GM15510 (cell line): ENCODE results near the gene RNPEPL1.

Experiments
- POLR2A ChIP-seq: IDR thresholded peaks from 3 replicates; pipeline ENCODE4 v1.6.1; 2011; ENCODE audit warnings: borderline replicate concordance; ENCODE audit not compliant: insufficient read length; ENCODE audit errors: extremely low read depth

The RNPEPL1 gene

GRCh38 chr2:240586919-240587800 is 18.9 kb downstream of the RNPEPL1 start:
- no peak for TF ChIP-seq POLR2A

- no peak for TF ChIP-seq POLR2A
These were observed 19.8 kb downstream of the RNPEPL1 start for GRCh38 chr2:240588006-240588655.

- TF ChIP-seq POLR2A = no peak
These were observed 20.4 kb downstream of the RNPEPL1 start for GRCh38 chr2:240588669-240589068.

- no peak for TF ChIP-seq POLR2A
These were observed 21.1 kb downstream of the RNPEPL1 start for GRCh38 chr2:240589375-240589774.

GRCh38 chr2:240589850-240590525 is 21.7 kb downstream of the RNPEPL1 start:
- no peak for TF ChIP-seq POLR2A

- TF ChIP-seq POLR2A = no peak
These were observed 22.4 kb downstream of the RNPEPL1 start for GRCh38 chr2:240590681-240591111.

- no peak for TF ChIP-seq POLR2A
These were observed 22.9 kb downstream of the RNPEPL1 start for GRCh38 chr2:240591226-240591625.

- no peak for TF ChIP-seq POLR2A
These were observed 23.5 kb downstream of the RNPEPL1 start for GRCh38 chr2:240591784-240592183.

GRCh38 chr2:240593026-240593702 is 24.9 kb downstream of the RNPEPL1 start:
- no peak for TF ChIP-seq POLR2A

GRCh38 chr2:240593703-240594451 is 25.6 kb downstream of the RNPEPL1 start:
- TF ChIP-seq POLR2A = no peak

- no peak for TF ChIP-seq POLR2A
These were observed 26.5 kb downstream of the RNPEPL1 start for GRCh38 chr2:240594511-240595380.

- no peak for TF ChIP-seq POLR2A
These were observed 27.2 kb downstream of the RNPEPL1 start for GRCh38 chr2:240595381-240596079.

GRCh38 chr2:240596080-240596460 is 27.8 kb downstream of the RNPEPL1 start:
- TF ChIP-seq POLR2A = no peak

GRCh38 chr2:240596491-240596931 is 28.2 kb downstream of the RNPEPL1 start:
- TF ChIP-seq POLR2A = no peak
